H1 (cell line): Measurements from ENCODE around the gene CFLAR. TPM values are rescaled to one million over a fixed set of nuclear protein-coding genes. Genes with fewer than 3 reads are reported as not detected.

Experiments used
- CTCF ChIA-PET: fragments of 300-600 bp; sonication (Branson Sonifier 250); formaldehyde crosslinking; loops from one replicate; lab custom pipeline; 2021; ENCODE audit not compliant: partially characterized antibody; lab: Charles Lee
- POLR2A ChIA-PET: fragments of 300-600 bp; sonication (Branson Sonifier 250); formaldehyde crosslinking; loops from one replicate; lab custom pipeline; 2021; ENCODE audit warnings: inconsistent platforms; ENCODE audit not compliant: partially characterized antibody; lab: Charles Lee
- DNase-seq, 2 experiments: peaks; one replicate each; pipeline versions ENCODE4 v3.0.0 to v3.0.0-alpha.2; 2010 to 2022; ENCODE audit warnings: low spot score in 2 of 2, low read depth in 1 of 2, mixed read lengths in 1 of 2
- FAIRE-seq: peaks from 2 replicates; lab custom pipeline; 2011; peaks lifted over from hg19 to GRCh38; lab: Jason Lieb, UNC
- H2AFZ ChIP-seq: 2 replicates; pipeline ENCODE4 v1.8.1; 2012; ENCODE audit warnings: low read length, inconsistent platforms
- H2AK5ac ChIP-seq: 2 replicates; pipeline ENCODE4 v1.6.1; 2013; ENCODE audit warnings: low read depth, low read length
- H2BK120ac ChIP-seq: replicated peaks from 2 replicates; pipeline ENCODE3; 2013; ENCODE audit warnings: low read depth, low read length, inconsistent platforms
- H2BK12ac ChIP-seq: 2 replicates; pipeline ENCODE4 v1.6.1; 2013; ENCODE audit warnings: low read depth, low read length
- H2BK15ac ChIP-seq: 2 replicates; pipeline ENCODE4 v1.6.1; 2013; ENCODE audit warnings: low read length
- H2BK20ac ChIP-seq: 2 replicates; pipeline ENCODE4 v1.6.1; 2013; ENCODE audit warnings: low read length
- H2BK5ac ChIP-seq: 2 replicates; pipeline ENCODE4 v1.6.1; 2013; ENCODE audit warnings: low read depth, low read length
- H3K14ac ChIP-seq: 2 replicates; pipeline ENCODE4 v1.6.1; 2013; ENCODE audit warnings: inconsistent platforms; ENCODE audit not compliant: insufficient read length
- H3K18ac ChIP-seq: 2 replicates; pipeline ENCODE4 v1.6.1; 2013; ENCODE audit warnings: low read length; ENCODE audit errors: extremely low read depth
- H3K23ac ChIP-seq: 2 replicates; pipeline ENCODE4 v1.6.1; 2013; ENCODE audit warnings: inconsistent platforms; ENCODE audit not compliant: insufficient read length
- H3K23me2 ChIP-seq: 2 replicates; pipeline ENCODE4 v1.6.1; 2013; ENCODE audit warnings: low read depth, low read length
- H3K27ac ChIP-seq: 2 replicates; pipeline ENCODE4 v1.6.1; 2011; ENCODE audit warnings: low read depth, low read length, inconsistent platforms
- H3K27me3 ChIP-seq, 4 experiments: replicated peaks in 1 of 4; 1 replicate in 1 of 4; 2 replicates in 3 of 4; pipeline versions ENCODE4 v1.6.1 to v1.8.1; 2011 to 2013; ENCODE audit warnings: low read length in 3 of 4, mild to moderate bottlenecking in 3 of 4, inconsistent platforms in 2 of 4, mixed read lengths in 2 of 4, moderate library complexity in 1 of 4; ENCODE audit not compliant: control insufficient read depth in 3 of 4, insufficient read depth in 3 of 4; ENCODE audit errors: extremely low read depth in 1 of 4
- H3K36me3 ChIP-seq, 4 experiments: 2 replicates each; pipeline versions ENCODE4 v1.6.1 to v1.8.1; 2011 to 2013; ENCODE audit warnings: mild to moderate bottlenecking in 4 of 4, low read length in 3 of 4, moderate library complexity in 2 of 4, control low read depth in 1 of 4, inconsistent platforms in 1 of 4; ENCODE audit not compliant: insufficient read depth in 4 of 4, control insufficient read depth in 2 of 4
- H3K4ac ChIP-seq: replicated peaks from 2 replicates; pipeline ENCODE3; 2013; ENCODE audit warnings: low read length, low read depth, mixed read lengths, inconsistent platforms; ENCODE audit not compliant: insufficient read length
- H3K4me1 ChIP-seq, 4 experiments: replicated peaks in 1 of 4; 1 replicate in 1 of 4; 2 replicates in 3 of 4; pipeline versions ENCODE4 v1.6.1 to v1.8.1; 2011 to 2013; ENCODE audit warnings: low read length in 3 of 4, inconsistent platforms in 2 of 4, mixed read lengths in 1 of 4; ENCODE audit not compliant: insufficient read depth in 4 of 4, control insufficient read depth in 3 of 4
- H3K4me2 ChIP-seq, 2 experiments: 2 replicates each; pipeline versions ENCODE4 v1.6.1 to v1.8.1; 2011 to 2013; ENCODE audit warnings: low read depth in 2 of 2, low read length in 2 of 2, control low read depth in 1 of 2, inconsistent platforms in 1 of 2, mild to moderate bottlenecking in 1 of 2; ENCODE audit not compliant: insufficient read depth in 1 of 2
- H3K4me3 ChIP-seq, 4 experiments: fragments of 200-600, 300-600 bp in 1 of 4; sonication (generic), shearing (Covaris generic), sonication (Bioruptor Twin) in 1 of 4; 2 replicates each; pipeline versions ENCODE4 v1.5.1 to v1.8.1; 2011 to 2016; ENCODE audit warnings: low read length in 4 of 4, low read depth in 3 of 4, control low read depth in 2 of 4, inconsistent platforms in 2 of 4, mild to moderate bottlenecking in 2 of 4, mixed read lengths in 1 of 4, moderate library complexity in 1 of 4; ENCODE audit not compliant: insufficient read depth in 2 of 4; ENCODE audit errors: extremely low read depth in 1 of 4
- H3K56ac ChIP-seq: replicated peaks from 2 replicates; pipeline ENCODE3; 2013; ENCODE audit warnings: low read depth, mild to moderate bottlenecking, mixed read lengths, low read length, inconsistent platforms; ENCODE audit not compliant: insufficient read length
- H3K79me1 ChIP-seq: 2 replicates; pipeline ENCODE4 v1.6.1; 2013; ENCODE audit warnings: low read depth, low read length, control low read depth
- H3K79me2 ChIP-seq, 2 experiments: 2 replicates each; pipeline versions ENCODE4 v1.6.1 to v1.8.1; 2012 to 2013; ENCODE audit warnings: low read length in 2 of 2, mild to moderate bottlenecking in 2 of 2, inconsistent platforms in 1 of 2; ENCODE audit not compliant: insufficient read depth in 2 of 2, control insufficient read depth in 1 of 2
- H3K9ac ChIP-seq, 4 experiments: replicated peaks in 1 of 4; 1 replicate in 1 of 4; 2 replicates in 3 of 4; pipeline versions ENCODE4 v1.6.1 to v1.8.1; 2011 to 2013; ENCODE audit warnings: low read depth in 3 of 4, low read length in 3 of 4, control low read depth in 2 of 4, mild to moderate bottlenecking in 2 of 4, moderate library complexity in 2 of 4, inconsistent platforms in 1 of 4; ENCODE audit errors: extremely low read depth in 1 of 4
- H3K9me3 ChIP-seq, 2 experiments: 2 replicates each; pipeline versions ENCODE4 v1.6.1 to v1.8.1; 2012 to 2013; ENCODE audit warnings: mild to moderate bottlenecking in 2 of 2, moderate library complexity in 2 of 2, control low read depth in 1 of 2, inconsistent platforms in 1 of 2, low read depth in 1 of 2, low read length in 1 of 2, mixed read lengths in 1 of 2; ENCODE audit not compliant: insufficient read depth in 2 of 2
- H4K20me1 ChIP-seq, 2 experiments: replicated peaks in 1 of 2; 2 replicates each; pipeline versions ENCODE3 to v1.8.1; 2011 to 2013; ENCODE audit warnings: inconsistent platforms in 2 of 2, low read length in 2 of 2, mild to moderate bottlenecking in 1 of 2; ENCODE audit not compliant: insufficient read depth in 2 of 2, control insufficient read depth in 1 of 2
- H4K5ac ChIP-seq: 2 replicates; pipeline ENCODE4 v1.6.1; 2013; ENCODE audit warnings: low read length, low read depth, mixed read lengths, inconsistent platforms; ENCODE audit not compliant: insufficient read length
- H4K8ac ChIP-seq: 2 replicates; pipeline ENCODE4 v1.8.0; 2013; ENCODE audit warnings: mild to moderate bottlenecking, moderate library complexity, low read length, inconsistent platforms; ENCODE audit not compliant: insufficient read depth; ENCODE audit errors: extremely low read depth
- H4K91ac ChIP-seq: replicated peaks from 2 replicates; pipeline ENCODE3; 2013; ENCODE audit warnings: low read length, mixed read lengths, inconsistent platforms; ENCODE audit not compliant: insufficient read length
- CREB1 ChIP-seq: IDR thresholded peaks from 2 replicates; pipeline ENCODE4 v1.6.1; 2012; ENCODE audit warnings: inconsistent platforms
- JUN ChIP-seq: IDR thresholded peaks from 2 replicates; pipeline ENCODE4 v1.6.1; 2011; ENCODE audit warnings: low read depth, mild to moderate bottlenecking, improper control_type of control experiment, low read length
- SRF ChIP-seq: IDR thresholded peaks from 2 replicates; pipeline ENCODE4 v1.6.1; 2011; ENCODE audit warnings: mild to moderate bottlenecking, low read depth, low read length, moderate library complexity
- WGBS, 2 experiments: shearing (Covaris generic) in 1 of 2; methylation state at CpG; one replicate each; pipeline versions ENCODE4 v1.1.6 to v1.1.7; 2013 to 2015; ENCODE audit warnings: low lambda C conversion rate in 2 of 2, mixed read lengths in 2 of 2, inconsistent platforms in 1 of 2, low coverage in 1 of 2, missing lambda C conversion rate in 1 of 2; ENCODE audit not compliant: insufficient replicate concordance in 2 of 2, insufficient coverage in 1 of 2, insufficient read length in 1 of 2; ENCODE audit errors: extremely low coverage in 1 of 2, missing lambda C conversion rate in 1 of 2; 5-methylcytosine and 5-hydroxymethylcytosine counted together
- polyA plus RNA-seq, 7 experiments: library from polyadenylated mRNA; depleted of rRNA in 3 of 7; stranded (reverse) in 5 of 7; unstranded in 2 of 7; fragments of >200 nt in 5 of 7; fragments of 200-250 nt in 2 of 7; gene quantifications; 1 replicate in 5 of 7; 2 replicates in 1 of 7; 4 replicates in 1 of 7; pipeline versions ENCODE4 v1.2.1 to v1.2.3, GENCODE V29; 2011 to 2013; ENCODE audit warnings: missing spikeins in 2 of 7, mixed read lengths in 2 of 7
- total RNA-seq: library from RNA; stranded (reverse); fragmentation: NEBNext Ultra II Directional; extraction: Animal tissue kit (Norgen Biotek cat#: 25700); gene quantifications from 2 replicates; pipeline ENCODE4 v1.2.1, GENCODE V29; 2021

The CFLAR gene
- total and polyA plus RNA-seq, 2 of the 8 experiments (the other 6 are each of a cell fraction or from before 2014, with no cell fraction given): 1.1 to 3.9 TPM

GRCh38 chr2:201171259-201171814 lies 55.4 kb downstream of the CFLAR start:
- CTCF ChIA-PET: interaction anchor here (0.6 to 1.9 kb wide), 6 partner anchors 13 to 429 kb away, joined by 3 to 12 read pairs (median 4); no protein-coding TSS in a partner anchor
- FAIRE-seq: no peak
- TF ChIP-seq JUN: no peak
- no peak for TF ChIP-seq CREB1
- TF ChIP-seq SRF: no peak

More at GRCh38 chr2:201171259-201171814, 55.4 kb downstream of the CFLAR start:
- Histone ChIP-seq H4K91ac (no peak overlapping the region), H3K4me3 (no peak overlapping the region), H4K8ac (no peak overlapping the region), H3K36me3 (peaks cover 0 to 5% (median 0%) of the 10 kb centered on the region in 4 experiments; a peak in 1 of 8 replicates), H3K9ac (no peak overlapping the region), H3K9me3 (peaks cover 0 to 10% of the 10 kb centered on the region in 2 experiments; a peak in 2 of 4 replicates), H2BK20ac (no peak overlapping the region), H3K27ac (no peak overlapping the region), H3K79me2 (no peaks in the 10 kb centered on the region), H3K4ac (no peak overlapping the region), H3K4me1 (no peaks in the 10 kb centered on the region), H2BK5ac (no peak overlapping the region), H3K79me1 (no peaks in the 10 kb centered on the region), H2BK15ac (no peak overlapping the region), H3K23ac (no peak overlapping the region), H2AK5ac (no peak overlapping the region), H2BK12ac (no peak overlapping the region), H4K5ac (no peak overlapping the region), H3K4me2 (no peak overlapping the region), H4K20me1 (no peaks in the 10 kb centered on the region), H3K18ac (no peak overlapping the region), H2BK120ac (no peak overlapping the region), H3K27me3 (no peaks in the 10 kb centered on the region), H3K56ac (no peak overlapping the region), H3K23me2 (no peaks in the 10 kb centered on the region), H3K14ac (no peak overlapping the region), H2AFZ (no peak overlapping the region)
- 80% methylated on average over 6 of the region's 6 CpGs; no CpG with 5 or more reads in 1 of the 2 experiments for WGBS, 2 experiments
- POLR2A ChIA-PET: interaction anchor here (0.6 to 0.7 kb wide), 2 partner anchors 26 to 264 kb away, joined by 3 to 5 read pairs; no protein-coding TSS in a partner anchor
- DNase-seq: no peak
